ENCODE measurements around the gene FSTL5.

GRCh38 chr4:161856711-161857326, 307.0 kb downstream of the FSTL5 start:
- no peak for TF ChIP-seq EP300 (IDR thresholded peaks at IDR 0.05)
- TF ChIP-seq, protein P1, sequence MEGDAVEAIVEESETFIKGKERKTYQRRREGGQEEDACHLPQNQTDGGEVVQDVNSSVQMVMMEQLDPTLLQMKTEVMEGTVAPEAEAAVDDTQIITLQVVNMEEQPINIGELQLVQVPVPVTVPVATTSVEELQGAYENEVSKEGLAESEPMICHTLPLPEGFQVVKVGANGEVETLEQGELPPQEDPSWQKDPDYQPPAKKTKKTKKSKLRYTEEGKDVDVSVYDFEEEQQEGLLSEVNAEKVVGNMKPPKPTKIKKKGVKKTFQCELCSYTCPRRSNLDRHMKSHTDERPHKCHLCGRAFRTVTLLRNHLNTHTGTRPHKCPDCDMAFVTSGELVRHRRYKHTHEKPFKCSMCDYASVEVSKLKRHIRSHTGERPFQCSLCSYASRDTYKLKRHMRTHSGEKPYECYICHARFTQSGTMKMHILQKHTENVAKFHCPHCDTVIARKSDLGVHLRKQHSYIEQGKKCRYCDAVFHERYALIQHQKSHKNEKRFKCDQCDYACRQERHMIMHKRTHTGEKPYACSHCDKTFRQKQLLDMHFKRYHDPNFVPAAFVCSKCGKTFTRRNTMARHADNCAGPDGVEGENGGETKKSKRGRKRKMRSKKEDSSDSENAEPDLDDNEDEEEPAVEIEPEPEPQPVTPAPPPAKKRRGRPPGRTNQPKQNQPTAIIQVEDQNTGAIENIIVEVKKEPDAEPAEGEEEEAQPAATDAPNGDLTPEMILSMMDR (IDR thresholded peaks at IDR 0.05), result no peak

All from suprapubic skin (tissue), 3 donors.